Activated T-cell treated with anti-CD3 and anti-CD28 coated beads for 4 hours (primary cell): ENCODE results near the gene SORCS2.

Source experiments
- DNase-seq: peaks from one replicate; pipeline ENCODE4 v3.0.0-alpha.2; 2020

SORCS2 gene

DNA sequence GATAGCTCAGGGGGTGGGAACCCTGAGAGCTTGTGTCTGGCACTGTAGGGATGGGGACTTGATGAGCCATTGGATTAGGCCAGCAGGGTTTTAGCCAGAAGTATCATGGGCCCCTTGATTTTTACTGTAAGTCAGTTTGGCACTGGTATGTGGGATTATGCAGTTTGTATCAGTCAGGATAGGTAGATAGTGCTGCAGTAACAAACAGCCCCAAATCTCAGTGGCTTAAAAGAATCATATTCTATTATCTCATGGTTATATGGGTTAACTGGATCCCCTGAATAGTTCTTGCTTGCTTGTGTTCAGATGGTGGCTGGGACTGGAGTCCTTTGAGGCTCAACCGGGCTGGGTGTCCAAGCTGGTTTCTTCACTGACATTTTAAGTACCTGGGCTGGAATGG, 56.5 kb downstream of the SORCS2 start:
- DNase-seq = no peak

DNA sequence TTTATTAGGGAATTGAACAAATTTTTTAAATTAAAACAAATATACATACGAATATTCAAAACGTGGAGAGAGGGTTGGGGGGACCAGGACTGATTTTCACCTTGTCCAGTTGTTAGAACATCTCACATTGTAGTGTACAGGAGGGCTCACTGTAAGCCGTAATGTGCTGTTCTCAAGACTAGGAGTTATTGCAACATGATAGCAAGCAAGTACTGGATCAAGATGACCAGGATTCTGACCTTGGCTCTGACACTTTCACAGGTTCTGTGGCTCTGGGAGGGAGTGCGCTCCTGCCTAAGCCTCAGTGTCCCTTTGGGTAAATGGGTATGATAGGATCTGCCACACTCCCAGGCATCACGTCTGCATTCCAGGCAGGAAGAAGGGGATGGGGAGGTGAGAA, 59.0 kb downstream of the SORCS2 start:
- DNase-seq = no peak

DNA sequence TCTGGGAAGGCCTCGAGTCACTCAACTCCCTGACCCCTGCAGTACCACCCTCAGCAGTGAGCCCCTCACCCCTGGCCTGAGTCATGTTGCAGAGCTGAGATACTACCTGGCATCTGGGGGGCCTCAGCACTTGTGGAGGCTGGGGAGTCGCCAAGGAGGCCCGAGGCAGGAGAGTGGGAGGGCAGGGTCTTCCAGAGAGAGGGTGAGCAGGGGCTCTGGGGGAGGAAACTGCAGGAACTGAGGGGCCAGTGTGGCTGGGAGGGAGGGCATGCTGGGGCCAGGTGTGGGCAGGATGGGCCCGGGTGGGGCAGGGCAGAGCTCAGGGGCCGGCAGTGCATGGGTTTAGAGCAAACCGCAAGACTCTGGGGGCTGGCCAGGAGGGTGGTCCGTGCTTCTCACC, 59.7 kb downstream of the SORCS2 start:
- no peak for DNase-seq

DNA sequence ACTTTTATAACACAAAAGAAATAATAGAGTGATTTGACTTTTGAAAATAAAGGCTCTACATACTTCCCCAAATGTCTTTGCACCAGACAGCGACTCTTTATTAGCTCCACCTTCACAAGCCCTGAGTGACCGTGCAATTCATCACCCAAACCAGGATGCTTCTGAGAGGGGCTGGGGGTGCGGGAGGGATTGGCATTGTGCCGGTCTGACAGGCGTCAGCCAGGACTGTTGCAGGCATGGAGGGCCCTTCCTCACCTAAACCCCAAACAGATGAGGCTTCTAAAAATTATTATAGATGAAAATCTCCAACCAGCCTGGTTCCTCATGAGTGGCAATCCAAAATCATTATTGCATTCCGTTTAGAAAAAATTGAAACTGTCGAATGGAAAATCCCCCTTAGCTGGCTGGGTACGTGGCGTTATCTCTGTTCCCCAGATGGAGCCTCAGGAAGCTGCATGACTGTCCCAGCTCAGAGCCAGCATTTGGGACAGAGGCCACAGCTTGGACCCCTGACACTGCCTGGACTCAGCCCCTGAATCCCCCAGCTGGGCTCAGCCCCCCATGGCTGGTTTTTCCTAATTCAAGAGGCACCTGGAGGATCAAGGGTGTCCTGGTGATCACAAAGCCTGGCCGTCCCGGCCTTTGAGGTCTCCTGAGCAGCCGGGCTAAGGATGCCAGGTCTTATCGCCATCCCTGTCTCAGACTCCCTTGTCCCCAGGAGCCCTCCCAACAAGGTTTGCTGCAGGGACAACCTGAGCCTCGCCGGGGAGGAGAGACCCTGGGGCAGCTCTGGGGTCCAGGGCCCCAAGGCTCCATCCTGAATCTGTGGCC, 60.4 kb downstream of the SORCS2 start:
- no peak for DNase-seq

DNA sequence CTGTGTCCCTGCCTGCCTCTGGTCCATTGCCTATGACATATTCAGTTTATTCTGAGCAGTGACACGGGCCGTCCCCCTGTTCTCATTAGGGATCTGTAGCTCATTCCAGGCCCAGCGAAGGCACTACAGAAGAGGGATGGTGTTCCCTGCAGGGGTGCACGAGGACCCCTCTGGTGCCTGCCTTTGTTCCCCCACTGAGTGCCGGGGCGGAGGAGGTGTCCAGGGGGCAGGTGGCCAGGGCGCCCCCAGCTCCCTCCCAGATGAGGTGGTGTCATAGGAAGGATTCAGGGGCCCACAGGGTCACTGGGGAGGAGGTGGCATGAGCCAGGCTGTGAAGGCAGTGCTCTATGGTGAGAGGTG, 61.0 kb downstream of the SORCS2 start:
- no peak for DNase-seq

DNA sequence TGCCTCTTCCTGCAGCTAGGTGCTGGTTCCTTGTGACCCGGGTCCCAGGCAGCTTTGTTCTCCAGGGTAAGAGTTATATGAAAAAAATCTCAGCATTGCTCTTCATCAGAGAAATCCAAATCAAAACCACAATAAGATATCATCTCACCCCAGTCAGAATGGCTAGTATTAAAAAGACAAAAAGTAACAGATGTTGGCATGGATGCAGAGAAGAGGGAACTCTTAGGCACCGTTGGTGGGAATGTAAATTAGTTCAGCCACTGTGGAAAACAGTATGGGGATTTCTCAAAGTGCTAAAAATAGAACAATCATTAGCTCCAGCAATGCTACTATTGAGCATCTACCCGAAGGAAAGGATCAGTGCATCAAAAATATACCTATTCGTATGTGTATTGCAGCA, 61.5 kb downstream of the SORCS2 start:
- DNase-seq = no peak

DNA sequence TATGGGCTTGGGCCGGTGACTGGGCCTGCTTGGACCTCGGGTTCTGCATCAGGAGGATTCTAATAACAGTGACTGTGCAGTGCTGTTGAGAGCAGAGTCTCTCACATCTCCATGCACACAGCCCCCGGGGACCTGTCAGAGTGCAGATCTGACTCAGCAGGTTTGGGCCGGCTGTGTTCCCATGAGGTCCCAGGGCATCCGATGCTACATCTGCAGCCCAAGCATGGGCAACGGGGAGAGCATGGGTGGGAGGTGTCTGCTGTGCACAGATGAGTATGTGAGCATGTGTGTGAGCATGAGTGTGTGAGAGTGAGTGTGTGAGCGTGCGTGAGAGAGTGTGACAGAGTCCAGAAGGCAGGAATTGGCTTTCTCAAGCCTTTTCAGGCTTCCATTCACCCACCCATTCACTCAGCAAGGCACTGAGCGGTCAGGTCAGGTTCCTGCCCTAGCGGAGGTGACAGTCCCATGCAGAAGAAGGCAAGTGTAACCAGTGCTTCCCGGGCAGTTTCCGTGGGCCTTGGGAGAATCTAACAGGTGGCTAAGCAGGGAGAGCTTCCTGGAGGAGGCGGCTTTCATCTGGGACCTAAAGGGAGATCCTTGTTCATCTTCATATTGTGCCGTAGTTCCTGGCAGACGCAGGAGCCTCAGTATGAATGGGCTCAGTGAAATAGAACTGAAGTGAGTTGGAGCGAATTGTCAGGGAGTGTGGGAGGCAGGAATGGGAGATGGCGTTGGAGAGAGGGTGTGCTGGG, 62.6 kb downstream of the SORCS2 start:
- DNase-seq = no peak

DNA sequence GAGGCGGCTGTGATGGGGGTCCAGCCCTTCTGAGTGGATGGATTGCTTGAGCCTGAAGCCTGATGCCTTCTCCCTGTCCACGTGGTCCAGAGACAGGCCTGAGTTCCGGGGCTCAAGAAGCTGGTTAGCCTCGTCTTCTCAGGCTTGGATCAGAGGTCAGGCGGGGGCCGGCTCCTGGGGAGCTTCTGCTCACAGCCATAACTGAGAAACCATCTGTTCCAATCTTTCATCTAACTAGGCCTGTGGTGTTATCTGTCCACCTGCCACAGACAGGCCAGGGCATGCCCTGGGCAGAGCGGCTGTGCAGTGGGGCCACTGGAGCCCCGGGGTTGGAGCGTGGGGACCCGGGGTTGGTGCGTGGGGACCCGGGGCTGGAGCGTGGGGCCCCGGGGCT, 63.1 kb downstream of the SORCS2 start:
- DNase-seq = no peak

DNA sequence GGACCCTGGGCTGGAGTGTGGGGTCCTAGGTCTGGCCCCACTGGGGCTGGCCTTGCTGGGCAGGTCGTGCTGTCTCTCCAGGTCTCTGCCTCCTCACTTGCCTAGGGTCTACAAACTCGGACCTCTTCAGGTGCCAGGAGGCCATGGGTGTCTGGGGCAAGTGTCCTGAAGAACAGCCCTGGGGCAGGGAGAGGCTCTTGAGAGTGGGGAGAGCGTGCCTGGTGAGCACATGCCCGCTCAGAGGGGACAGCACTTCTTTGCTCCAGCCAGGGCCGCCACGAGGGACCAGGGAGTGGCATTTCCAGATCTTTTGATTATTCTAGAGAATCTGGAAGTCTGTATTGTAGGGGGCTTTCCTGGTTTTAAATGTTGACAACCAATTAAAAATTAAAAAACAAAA, 63.7 kb downstream of the SORCS2 start:
- DNase-seq = no peak

DNA sequence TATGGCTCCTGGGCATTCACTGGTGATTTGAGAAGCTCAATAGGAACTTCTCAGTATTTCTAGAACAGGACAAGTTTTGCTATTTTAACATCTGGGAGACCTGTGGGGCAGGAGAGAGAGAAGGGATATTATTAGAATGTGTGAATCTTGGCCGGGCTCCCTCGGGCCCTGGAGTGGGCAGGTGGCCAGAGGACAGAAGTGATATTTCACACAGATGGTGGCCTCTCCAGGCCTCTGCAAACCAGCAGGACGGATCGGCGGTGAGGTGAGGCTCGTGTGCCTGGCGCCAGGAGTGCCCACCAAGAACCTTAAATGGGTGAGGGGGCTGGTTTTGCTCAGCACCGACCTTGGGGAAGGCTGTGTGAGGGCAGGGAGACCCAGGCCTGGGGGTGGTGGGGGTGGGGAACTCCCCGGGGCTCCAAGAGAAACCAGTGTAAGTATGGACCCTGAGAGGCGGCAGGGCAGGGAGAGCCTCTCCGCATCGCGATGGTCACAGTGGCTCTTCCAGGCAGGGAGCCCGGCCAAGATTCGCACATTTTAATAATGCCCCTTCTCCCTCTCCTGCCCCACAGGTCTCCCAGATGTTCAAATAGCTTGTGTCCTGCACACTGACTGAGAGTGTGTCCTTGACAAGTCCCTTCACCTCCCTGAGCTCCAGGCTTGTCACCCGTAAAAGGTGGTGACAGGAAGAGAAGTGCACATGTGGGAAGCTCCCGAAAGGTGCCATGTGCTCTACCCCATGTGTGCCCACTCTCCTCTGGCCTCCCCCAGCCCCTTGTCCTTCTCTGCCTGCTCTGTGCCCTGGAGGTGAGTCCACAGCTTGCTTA, 64.9 kb downstream of the SORCS2 start:
- DNase-seq = no peak

DNA sequence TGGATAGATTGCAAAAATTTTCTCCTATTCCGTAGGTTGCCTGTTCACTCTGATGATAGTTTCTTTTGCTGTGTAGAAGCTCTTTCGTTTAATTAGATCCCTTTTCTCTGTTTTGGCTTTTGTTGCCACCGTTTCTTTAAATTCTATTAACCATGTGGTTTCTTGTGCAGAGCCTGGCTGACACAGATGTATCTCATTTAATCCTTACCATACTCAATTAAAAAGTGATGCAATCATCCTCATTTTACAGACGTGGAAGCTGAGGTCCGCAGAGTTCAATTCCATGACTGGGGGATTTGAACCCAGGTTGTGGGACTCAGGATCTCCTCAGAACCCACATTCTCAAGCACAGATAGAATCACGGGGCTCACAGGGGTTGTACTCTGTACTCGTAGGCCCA, 66.7 kb downstream of the SORCS2 start:
- DNase-seq = no peak

DNA sequence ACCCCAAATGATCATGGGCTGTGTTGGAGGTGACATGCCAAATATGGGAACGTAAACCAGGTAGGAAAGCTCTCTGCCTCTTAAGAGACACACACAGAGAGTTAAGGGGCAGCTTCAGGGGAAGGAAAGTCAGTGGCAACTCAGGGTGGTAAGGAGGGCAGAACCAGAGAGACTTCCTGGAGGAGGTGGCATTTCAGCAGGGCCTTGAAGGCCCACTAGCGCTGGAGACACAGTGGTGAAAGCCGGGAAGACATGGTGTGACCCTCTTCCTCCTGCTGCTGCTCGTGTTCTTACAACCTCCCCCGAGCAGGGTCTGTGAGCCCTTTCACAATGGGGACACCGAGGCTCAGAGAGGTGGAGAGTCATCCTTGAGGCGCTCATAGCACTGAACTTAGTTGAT, 68.2 kb downstream of the SORCS2 start:
- DNase-seq = no peak

DNA sequence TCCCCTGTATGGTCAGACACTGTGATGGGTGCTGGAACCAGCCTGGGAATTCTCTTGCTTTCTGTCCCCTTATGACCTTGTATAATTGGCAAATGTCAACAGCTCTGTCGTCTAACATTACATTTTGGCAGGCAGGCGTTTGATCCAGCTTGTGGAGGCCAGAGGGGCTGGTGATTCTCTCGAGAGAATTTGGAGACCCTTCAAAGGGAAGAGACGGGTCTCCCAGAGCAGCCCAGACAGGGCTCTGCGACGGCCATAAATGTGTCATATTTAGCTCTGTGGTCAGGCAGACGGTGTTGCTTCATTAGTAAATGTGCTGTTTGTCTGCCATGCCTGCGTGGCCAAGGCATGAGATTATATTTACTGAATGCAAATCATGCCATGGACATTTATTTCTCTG, 68.7 kb downstream of the SORCS2 start:
- no peak for DNase-seq

DNA sequence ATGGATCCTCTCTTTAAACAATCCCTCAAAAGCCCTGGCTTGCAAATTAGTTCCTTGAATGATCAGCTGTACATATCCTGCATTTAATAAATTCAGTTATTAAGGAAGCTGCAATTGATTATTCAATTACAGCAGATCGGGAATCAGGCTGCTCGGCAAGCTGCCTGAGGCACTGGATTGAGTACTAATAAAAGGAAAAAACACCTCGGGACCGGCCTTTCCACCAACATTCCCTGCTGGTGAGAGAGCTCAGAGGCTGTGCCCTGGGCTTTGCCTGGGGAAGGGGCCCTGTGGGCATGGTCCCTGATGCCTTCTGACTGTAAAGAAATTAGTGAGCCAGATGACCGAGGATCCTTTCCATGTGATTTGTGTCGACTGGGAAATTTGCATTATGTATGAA, 69.2 kb downstream of the SORCS2 start:
- no peak for DNase-seq

DNA sequence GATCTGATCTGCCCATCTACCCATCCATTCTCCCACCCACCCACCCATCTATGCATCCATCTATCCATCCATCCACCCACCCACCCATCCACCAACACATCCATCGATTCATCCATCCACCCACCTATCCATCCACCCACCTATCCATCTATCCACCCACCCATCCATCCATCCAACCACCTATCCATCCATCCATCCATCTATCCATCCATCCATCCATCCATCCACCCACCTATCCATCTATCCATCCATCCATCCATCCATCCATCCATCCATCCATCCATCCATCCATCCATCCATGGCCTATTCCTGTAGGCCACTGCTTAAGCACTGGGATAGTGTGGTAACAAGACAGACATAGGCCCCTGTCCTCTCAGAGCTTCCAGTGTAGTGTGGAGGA, 69.8 kb downstream of the SORCS2 start:
- no peak for DNase-seq

DNA sequence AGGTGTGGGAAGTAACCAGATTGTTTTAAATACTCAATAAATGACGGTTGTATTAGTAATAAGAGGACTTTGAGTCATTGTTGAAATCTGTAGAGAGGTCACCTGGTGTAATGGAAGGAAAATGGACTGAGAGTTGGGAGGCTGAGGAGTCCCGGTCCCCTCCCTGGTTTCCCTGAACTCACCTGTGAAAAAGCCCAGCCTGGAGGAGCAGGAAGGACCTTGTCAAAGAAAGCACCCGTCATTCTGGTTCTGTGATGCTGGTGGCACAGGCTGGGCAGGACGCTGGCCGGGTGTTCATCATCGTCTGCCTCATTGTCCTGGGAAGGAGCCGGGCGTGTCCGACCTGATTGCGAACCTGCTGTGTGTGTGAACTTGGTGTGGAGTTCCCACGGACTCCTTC, 70.8 kb downstream of the SORCS2 start:
- DNase-seq = no peak

DNA sequence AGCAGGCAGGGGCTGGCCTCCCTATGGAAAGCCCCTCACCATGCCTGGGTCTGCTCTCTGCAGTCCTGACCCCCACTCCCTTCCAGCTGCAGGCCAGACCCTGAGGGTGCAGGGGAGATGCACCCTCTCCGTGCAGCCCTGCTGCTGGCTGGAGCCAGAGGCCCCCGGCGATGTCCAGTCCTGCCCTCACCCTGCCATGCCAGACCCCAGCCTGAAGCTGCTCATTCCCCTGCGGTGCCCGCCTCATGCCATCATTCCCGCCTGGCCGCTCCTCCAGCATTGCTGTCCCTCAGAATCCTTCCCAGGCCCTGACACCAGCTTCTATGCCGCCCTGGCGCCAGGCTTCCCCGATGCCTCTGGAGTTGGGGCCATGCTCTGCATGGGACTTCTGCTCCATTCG, 72.4 kb downstream of the SORCS2 start:
- no peak for DNase-seq

DNA sequence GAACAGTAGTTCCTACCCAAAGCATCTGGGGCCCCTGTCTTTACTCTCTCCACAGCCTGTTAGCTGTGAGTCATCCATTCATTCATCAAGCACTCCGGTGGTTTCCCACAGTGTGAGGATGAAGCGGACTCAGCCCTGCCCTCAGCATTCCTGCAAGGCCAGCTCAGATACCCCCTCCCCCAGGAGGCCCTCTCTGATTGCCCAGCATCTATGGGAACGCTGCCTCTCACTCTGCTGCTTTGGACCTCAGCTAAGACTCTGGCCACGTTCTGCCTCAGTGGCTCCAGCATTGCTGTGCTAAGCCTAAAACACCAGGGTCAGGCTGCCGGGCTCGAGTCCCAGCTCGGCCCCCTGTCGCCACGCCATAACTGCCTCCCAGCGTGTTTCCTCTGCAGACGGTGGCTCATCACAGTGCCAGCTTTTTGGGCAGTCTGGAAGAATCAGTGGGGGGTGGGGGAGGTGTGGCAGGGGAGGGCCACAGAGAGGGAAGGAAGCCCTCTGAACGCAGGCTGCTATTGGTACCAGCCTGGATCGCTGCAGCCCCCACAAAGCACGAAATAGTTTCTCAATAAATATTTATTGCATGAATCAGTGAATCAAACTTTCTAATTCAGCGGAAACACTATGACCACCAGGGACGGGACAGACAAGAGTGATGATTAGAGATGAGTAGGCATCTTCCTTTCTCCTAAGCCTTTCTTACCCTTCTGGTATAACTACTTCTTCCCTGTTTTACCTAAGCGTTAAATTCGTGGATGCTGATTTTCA, 74.4 kb downstream of the SORCS2 start:
- DNase-seq = no peak

DNA sequence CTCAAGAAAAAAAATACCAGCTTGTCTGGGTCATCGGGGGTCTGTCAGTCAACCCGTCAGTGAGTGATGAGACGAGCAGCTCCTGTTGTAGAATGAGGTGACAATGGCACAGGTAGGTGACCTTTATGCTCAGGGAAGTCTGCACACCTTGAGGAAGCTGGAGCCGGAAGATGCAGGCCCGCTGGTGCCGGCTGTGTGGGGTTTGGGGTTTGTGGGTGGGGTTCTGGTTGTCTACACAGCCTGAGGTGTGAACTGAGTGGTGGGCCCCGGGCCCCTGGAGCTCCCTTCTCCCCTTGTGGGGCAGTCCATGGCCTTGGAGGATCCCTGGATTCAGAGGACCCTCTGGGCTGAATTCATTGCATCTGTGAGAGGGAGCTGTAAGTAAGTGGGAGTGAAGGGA, 75.5 kb downstream of the SORCS2 start:
- no peak for DNase-seq

DNA sequence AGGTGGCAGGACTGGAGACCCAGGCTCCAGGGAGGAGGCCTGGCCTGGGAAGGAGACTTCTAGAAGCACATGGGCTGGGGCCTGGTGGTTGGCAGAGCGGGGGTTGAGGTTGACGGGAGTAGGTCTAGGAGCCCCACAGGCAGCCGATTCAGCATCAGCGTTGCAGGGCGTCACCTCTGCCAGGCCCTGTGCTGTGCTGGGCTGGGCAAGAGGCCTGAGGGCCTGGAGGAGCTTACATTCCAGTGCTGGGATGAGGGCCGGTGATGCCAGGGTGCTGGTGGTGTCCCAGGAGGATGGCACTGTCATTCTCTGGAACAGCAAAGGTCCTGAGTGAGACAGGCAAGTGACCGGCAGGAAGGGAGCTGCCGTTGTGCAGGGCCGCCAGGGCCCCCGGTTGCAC, 76.6 kb downstream of the SORCS2 start:
- DNase-seq = no peak

DNA sequence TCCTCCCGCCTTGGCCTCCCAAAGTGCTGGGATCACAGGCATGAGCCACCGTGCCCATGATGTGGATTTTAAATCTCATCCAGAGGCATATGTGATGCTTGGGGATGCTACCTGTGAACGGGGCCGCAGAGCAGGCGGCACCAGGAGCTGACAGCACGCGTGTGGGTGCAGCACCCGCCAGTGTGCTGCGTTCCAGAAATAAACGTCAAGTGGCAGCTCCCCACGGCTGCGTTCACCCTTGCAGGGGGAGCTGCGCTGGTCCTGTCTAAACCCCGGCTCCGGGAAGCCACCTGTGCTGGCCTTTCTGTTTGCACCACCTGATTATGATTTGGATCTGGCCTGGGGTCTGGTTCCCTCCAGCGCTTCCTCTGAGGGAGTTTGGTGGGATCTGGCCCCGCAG, 77.8 kb downstream of the SORCS2 start:
- DNase-seq = no peak

DNA sequence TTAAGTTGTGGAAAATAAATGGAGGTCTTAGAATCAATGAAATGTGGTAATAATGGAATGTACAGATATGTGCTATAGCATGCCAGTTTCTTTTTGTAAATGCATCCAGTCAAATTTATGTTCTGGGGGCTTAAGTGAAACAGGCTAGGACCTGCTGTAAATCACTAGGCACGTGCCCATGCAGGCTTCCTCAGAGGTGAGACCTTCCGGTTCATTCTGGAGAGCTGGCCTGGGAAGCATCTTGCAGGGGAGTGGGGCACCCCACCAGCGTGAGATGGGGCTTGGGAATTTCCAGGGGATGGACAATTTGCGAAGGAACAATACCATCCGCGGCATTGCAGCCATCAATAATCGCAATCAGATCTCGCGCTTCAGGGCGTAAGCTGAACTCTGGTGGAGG, 80.1 kb downstream of the SORCS2 start:
- DNase-seq = no peak

DNA sequence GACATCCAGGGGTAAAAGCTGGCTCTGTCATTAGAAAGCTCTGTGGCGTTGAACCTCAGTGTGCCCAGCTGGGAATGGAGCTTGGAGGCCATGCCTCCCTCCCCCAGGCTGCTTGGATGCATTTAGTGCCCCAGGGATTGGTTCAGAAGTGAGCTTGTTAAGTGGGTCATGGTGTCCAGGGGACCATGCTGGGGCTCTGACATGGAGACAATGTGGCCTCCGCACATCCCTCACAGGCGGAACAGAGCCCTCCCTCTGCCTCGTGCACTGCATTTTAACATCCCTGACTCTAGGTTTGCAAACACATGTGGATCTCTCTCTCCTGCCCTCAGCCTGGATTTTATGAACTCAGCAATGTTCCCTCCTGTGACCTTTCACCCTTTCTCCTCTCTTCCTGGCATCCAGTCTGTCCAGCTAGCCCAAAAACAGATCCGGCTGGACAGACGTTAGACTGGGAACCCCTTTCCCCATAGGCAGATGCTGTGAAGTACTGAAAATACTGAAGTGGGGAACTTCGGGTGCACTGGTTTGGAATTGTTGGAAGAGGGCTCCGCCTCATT, 81.5 kb downstream of the SORCS2 start:
- no peak for DNase-seq
